ENCODE data around the gene DCUN1D2. TPM values are rescaled to one million over a fixed set of nuclear protein-coding genes. Genes with fewer than 3 reads are reported as not detected.
"Not testable (repeated sequence)": the region's sequence is repeated elsewhere in the genome, so short reads cannot be mapped to it uniquely, and the experiment has no call there.

The DCUN1D2 gene
- total RNA-seq, 1 donor from 2014 or later: 28.7 TPM

GRCh38 chr13:113476811-113477210 lies 13.7 kb downstream of the DCUN1D2 start:
- DNase-seq (ENCODE audit: low spot score): no peak
- Mint-ChIP-seq H3K9me3 (no peaks in the 10 kb centered on the region), H3K27ac (no peak overlapping the region), H3K36me3 (ENCODE audit: low read depth) (peaks cover 22% of the 10 kb centered on the region), H3K27me3 (ENCODE audit: insufficient read depth) (no peaks in the 10 kb centered on the region), H3K4me3 (no peak overlapping the region), H3K4me1 (ENCODE audit: low read depth) (no peaks in the 10 kb centered on the region)
- intact Hi-C loops (cut with micrococcal nuclease): no loop called here

- intact Hi-C loops (cut with micrococcal nuclease): no loop called here
- DNase-seq (ENCODE audit: low spot score): no peak
- Mint-ChIP-seq H3K4me3 (no peak overlapping the region), H3K27me3 (ENCODE audit: insufficient read depth) (no peaks in the 10 kb centered on the region), H3K27ac (no peak overlapping the region), H3K9me3 (no peaks in the 10 kb centered on the region), H3K4me1 (ENCODE audit: low read depth) (no peaks in the 10 kb centered on the region), H3K36me3 (ENCODE audit: low read depth) (peaks cover 29% of the 10 kb centered on the region)
Measured at GRCh38 chr13:113475911-113476310, 14.6 kb downstream of the DCUN1D2 start.

- no peak for DNase-seq (ENCODE audit: low spot score)
- intact Hi-C loops (cut with micrococcal nuclease): no loop called here
- Mint-ChIP-seq H3K36me3 (ENCODE audit: low read depth) (peaks cover 26% of the 10 kb centered on the region), H3K4me3 (no peak overlapping the region), H3K27ac (no peak overlapping the region), H3K27me3 (ENCODE audit: insufficient read depth) (no peaks in the 10 kb centered on the region), H3K9me3 (no peaks in the 10 kb centered on the region), H3K4me1 (ENCODE audit: low read depth) (no peaks in the 10 kb centered on the region)
Measured at GRCh38 chr13:113475280-113475679, 15.2 kb downstream of the DCUN1D2 start.

GRCh38 chr13:113474179-113474578 lies 16.3 kb downstream of the DCUN1D2 start:
- no peaks in the 10 kb centered on the region for H3K9me3 Mint-ChIP-seq
- peaks cover 22% of the 10 kb centered on the region for H3K36me3 Mint-ChIP-seq (ENCODE audit: low read depth)
- DNase-seq (ENCODE audit: low spot score): no peak
- no peak overlapping the region for H3K4me3 Mint-ChIP-seq
- no peaks in the 10 kb centered on the region for H3K27me3 Mint-ChIP-seq (ENCODE audit: insufficient read depth)
- no peaks in the 10 kb centered on the region for H3K4me1 Mint-ChIP-seq (ENCODE audit: low read depth)
- no peak overlapping the region for H3K27ac Mint-ChIP-seq
- intact Hi-C loops (cut with micrococcal nuclease): no loop called here

- no peak for DNase-seq (ENCODE audit: low spot score)
- intact Hi-C loops (cut with micrococcal nuclease): no loop called here
- no peak overlapping the region for H3K27ac Mint-ChIP-seq
- H3K27me3 Mint-ChIP-seq (ENCODE audit: insufficient read depth): no peaks in the 10 kb centered on the region
- H3K36me3 Mint-ChIP-seq (ENCODE audit: low read depth): peaks cover 26% of the 10 kb centered on the region
- no peaks in the 10 kb centered on the region for H3K4me1 Mint-ChIP-seq (ENCODE audit: low read depth)
- no peak overlapping the region for H3K4me3 Mint-ChIP-seq
- H3K9me3 Mint-ChIP-seq: no peaks in the 10 kb centered on the region
Measured at GRCh38 chr13:113472355-113473025, 18.0 kb downstream of the DCUN1D2 start.

- no peaks in the 10 kb centered on the region for H3K4me1 Mint-ChIP-seq (ENCODE audit: low read depth)
- H3K36me3 Mint-ChIP-seq (ENCODE audit: low read depth): peaks cover 27% of the 10 kb centered on the region
- intact Hi-C loops (cut with micrococcal nuclease): no loop called here
- DNase-seq (ENCODE audit: low spot score): no peak
- no peak overlapping the region for H3K27ac Mint-ChIP-seq
- H3K27me3 Mint-ChIP-seq (ENCODE audit: insufficient read depth): no peaks in the 10 kb centered on the region
- no peaks in the 10 kb centered on the region for H3K9me3 Mint-ChIP-seq
- H3K4me3 Mint-ChIP-seq: no peak overlapping the region
Measured at GRCh38 chr13:113471844-113472243, 18.7 kb downstream of the DCUN1D2 start.

GRCh38 chr13:113470635-113471163 lies 19.8 kb downstream of the DCUN1D2 start:
- H3K9me3 Mint-ChIP-seq: not testable (repeated sequence)

GRCh38 chr13:113470073-113470472 lies 20.4 kb downstream of the DCUN1D2 start:
- Mint-ChIP-seq H3K9me3 (no peaks in the 10 kb centered on the region), H3K27ac (no peak overlapping the region), H3K36me3 (ENCODE audit: low read depth) (peaks cover 20% of the 10 kb centered on the region), H3K4me1 (ENCODE audit: low read depth) (no peaks in the 10 kb centered on the region), H3K4me3 (no peak overlapping the region), H3K27me3 (ENCODE audit: insufficient read depth) (no peaks in the 10 kb centered on the region)
- no peak for DNase-seq (ENCODE audit: low spot score)
- intact Hi-C loops (cut with micrococcal nuclease): no loop called here

More at GRCh38 chr13:113470635-113471163, 19.8 kb downstream of the DCUN1D2 start:
- H3K27me3 Mint-ChIP-seq (ENCODE audit: insufficient read depth); intact Hi-C loops (cut with micrococcal nuclease); H3K4me1 Mint-ChIP-seq (ENCODE audit: low read depth); H3K27ac Mint-ChIP-seq; DNase-seq (ENCODE audit: low spot score); H3K4me3 Mint-ChIP-seq: not testable (repeated sequence)
- H3K36me3 Mint-ChIP-seq (ENCODE audit: low read depth): peaks cover 21% of the 10 kb centered on the region

GRCh38 chr13:113469582-113469981 lies 20.9 kb downstream of the DCUN1D2 start:
- H3K27ac Mint-ChIP-seq: no peak overlapping the region
- no peaks in the 10 kb centered on the region for H3K9me3 Mint-ChIP-seq
- peaks cover 18% of the 10 kb centered on the region for H3K36me3 Mint-ChIP-seq (ENCODE audit: low read depth)
- no peaks in the 10 kb centered on the region for H3K4me1 Mint-ChIP-seq (ENCODE audit: low read depth)
- no peak overlapping the region for H3K4me3 Mint-ChIP-seq
- no peaks in the 10 kb centered on the region for H3K27me3 Mint-ChIP-seq (ENCODE audit: insufficient read depth)
- no peak for DNase-seq (ENCODE audit: low spot score)
- intact Hi-C loops (cut with micrococcal nuclease): no loop called here

- Mint-ChIP-seq H3K4me1 (ENCODE audit: low read depth) (no peaks in the 10 kb centered on the region), H3K36me3 (ENCODE audit: low read depth) (peaks cover 17% of the 10 kb centered on the region), H3K27me3 (ENCODE audit: insufficient read depth) (no peaks in the 10 kb centered on the region), H3K4me3 (no peak overlapping the region), H3K9me3 (no peaks in the 10 kb centered on the region), H3K27ac (no peak overlapping the region)
- no peak for DNase-seq (ENCODE audit: low spot score)
- intact Hi-C loops (cut with micrococcal nuclease): no loop called here
Measured at GRCh38 chr13:113468472-113469201, 21.9 kb downstream of the DCUN1D2 start.

- H3K9me3 Mint-ChIP-seq: no peaks in the 10 kb centered on the region
- intact Hi-C loops (cut with micrococcal nuclease): no loop called here
- no peak overlapping the region for H3K4me3 Mint-ChIP-seq
- H3K27me3 Mint-ChIP-seq (ENCODE audit: insufficient read depth): no peaks in the 10 kb centered on the region
- H3K36me3 Mint-ChIP-seq (ENCODE audit: low read depth): peaks cover 13% of the 10 kb centered on the region
- no peak overlapping the region for H3K27ac Mint-ChIP-seq
- H3K4me1 Mint-ChIP-seq (ENCODE audit: low read depth): no peaks in the 10 kb centered on the region
- no peak for DNase-seq (ENCODE audit: low spot score)
Measured at GRCh38 chr13:113468029-113468428, 22.5 kb downstream of the DCUN1D2 start.

- H3K9me3 Mint-ChIP-seq: no peaks in the 10 kb centered on the region
- H3K36me3 Mint-ChIP-seq (ENCODE audit: low read depth): peaks cover 10% of the 10 kb centered on the region
- intact Hi-C loops (cut with micrococcal nuclease): no loop called here
- no peak for DNase-seq (ENCODE audit: low spot score)
- H3K4me3 Mint-ChIP-seq: no peak overlapping the region
- no peaks in the 10 kb centered on the region for H3K27me3 Mint-ChIP-seq (ENCODE audit: insufficient read depth)
- no peaks in the 10 kb centered on the region for H3K4me1 Mint-ChIP-seq (ENCODE audit: low read depth)
- no peak overlapping the region for H3K27ac Mint-ChIP-seq
Measured at GRCh38 chr13:113466383-113466782, 24.1 kb downstream of the DCUN1D2 start.

GRCh38 chr13:113465300-113465699 lies 25.2 kb downstream of the DCUN1D2 start:
- Mint-ChIP-seq H3K27me3 (ENCODE audit: insufficient read depth) (no peaks in the 10 kb centered on the region), H3K4me1 (ENCODE audit: low read depth) (no peaks in the 10 kb centered on the region), H3K27ac (no peak overlapping the region), H3K4me3 (no peak overlapping the region), H3K36me3 (ENCODE audit: low read depth) (peaks cover 6% of the 10 kb centered on the region), H3K9me3 (no peaks in the 10 kb centered on the region)
- DNase-seq (ENCODE audit: low spot score): no peak
- intact Hi-C loops (cut with micrococcal nuclease): no loop called here

Measured in activated T-helper 1 cell treated with anti-CD3 and anti-CD28 coated beads, Interleukin-12 subunit alpha, Interleukin-12 subunit beta, Interleukin-2, Interleukin-4 antibody, amounts not matched to agents 30 ng/mL and 10 ng/mL and 1 ng/mL, durations not matched to agents 14 hours and 24 hours and 36 hours (primary cell).